HepG2 (cell line): ENCODE measurements around the gene PRCD. TPM values are rescaled to one million over a fixed set of nuclear protein-coding genes. Genes with fewer than 3 reads are reported as not detected.
A peak's percentile ranks its signal among the peaks of the same experiment; 100 is the strongest.

Source experiments
- ELF1 ChIP-seq: sonication (generic); formaldehyde crosslinking; IDR thresholded peaks from 2 replicates; pipeline ENCODE4 v1.4.0; 2020; ENCODE audit warnings: missing genetic modification reagents
- ESRRA ChIP-seq: sonication (generic); formaldehyde crosslinking; IDR thresholded peaks from 2 replicates; pipeline ENCODE4 v1.5.1; 2020; ENCODE audit warnings: mild to moderate bottlenecking, low read depth, missing genetic modification reagents
- FOXO1 ChIP-seq: sonication (generic); formaldehyde crosslinking; IDR thresholded peaks from 2 replicates; pipeline ENCODE4 v1.4.0; 2020; ENCODE audit warnings: missing genetic modification reagents
- HNRNPLL ChIP-seq: fragments of 200-400 bp; formaldehyde crosslinking; IDR thresholded peaks from 2 replicates; pipeline ENCODE4 v1.6.1; 2017; ENCODE audit warnings: mild to moderate bottlenecking, low read depth, low read length; ENCODE audit not compliant: poor library complexity, severe bottlenecking
- NCOA5 ChIP-seq: sonication (generic); formaldehyde crosslinking; IDR thresholded peaks from 2 replicates; pipeline ENCODE4 v1.4.0; 2020; ENCODE audit warnings: missing genetic modification reagents
- POLR2G ChIP-seq: fragments of 200-400 bp; formaldehyde crosslinking; IDR thresholded peaks from 2 replicates; pipeline ENCODE4 v1.6.1; 2018; ENCODE audit warnings: mild to moderate bottlenecking, low read depth, low read length, moderate library complexity
- RAD21 ChIP-seq: fragments of 450-650 bp; formaldehyde crosslinking; IDR thresholded peaks from 2 replicates; pipeline ENCODE4 v1.5.0; 2020; ENCODE audit warnings: mild to moderate bottlenecking
- RBM39 ChIP-seq: fragments of 200-400 bp; formaldehyde crosslinking; IDR thresholded peaks from one replicate; pipeline ENCODE4 v1.6.1; 2018; ENCODE audit warnings: antibody characterized with exemption, mild to moderate bottlenecking, low read depth, low read length; ENCODE audit not compliant: poor library complexity, severe bottlenecking
- YEATS4 ChIP-seq: sonication (generic); formaldehyde crosslinking; IDR thresholded peaks from 2 replicates; pipeline ENCODE4 v1.4.0; 2020; ENCODE audit warnings: missing genetic modification reagents, borderline replicate concordance
- ZZZ3 ChIP-seq: sonication (generic); formaldehyde crosslinking; IDR thresholded peaks from 2 replicates; pipeline ENCODE4 v1.4.0; 2020; ENCODE audit warnings: missing genetic modification reagents, mild to moderate bottlenecking, borderline replicate concordance
- polyA plus RNA-seq, 8 experiments: library from polyadenylated mRNA; depleted of rRNA in 3 of 8; stranded (reverse) in 7 of 8; unstranded in 1 of 8; fragments of >200 nt; fragmentation: Illumina TruSeq in 4 of 8; extraction: Trizol in 4 of 8; gene quantifications; 2 replicates each; pipeline versions ENCODE4 v1.2.1 to v1.2.3, GENCODE V29; 2011 to 2016; ENCODE audit warnings: low read depth in 4 of 8, missing spikeins in 1 of 8, mixed read lengths in 1 of 8; ENCODE audit not compliant: insufficient read depth in 1 of 8
- total RNA-seq, 5 experiments: library from RNA; depleted of rRNA; stranded (reverse); fragments of >200 nt; fragmentation: Illumina TruSeq; extraction: Trizol; gene quantifications; 2 replicates each; pipeline ENCODE4 v1.2.3, GENCODE V29; 2016; ENCODE audit warnings: low read depth in 1 of 5
- TF ChIP-seq, protein P1 (sequence below): sonication (generic); formaldehyde crosslinking; IDR thresholded peaks from 2 replicates; pipeline ENCODE4 v1.4.0; 2020; ENCODE audit warnings: missing genetic modification reagents, borderline replicate concordance
- TF ChIP-seq, protein P2 (sequence below): sonication (generic); formaldehyde crosslinking; IDR thresholded peaks from 2 replicates; pipeline ENCODE4 v1.4.0; 2020; ENCODE audit warnings: mild to moderate bottlenecking, missing genetic modification reagents
- TF ChIP-seq, protein P3 (sequence below): sonication (generic); formaldehyde crosslinking; IDR thresholded peaks from 2 replicates; pipeline ENCODE4 v1.5.0; 2020; ENCODE audit warnings: mild to moderate bottlenecking, missing genetic modification reagents

The PRCD gene
- total and polyA plus RNA-seq, 2 of the 13 experiments (the other 11 are each of a cell fraction or from before 2014, with no cell fraction given): 0.51 TPM; not detected in 1

DNA sequence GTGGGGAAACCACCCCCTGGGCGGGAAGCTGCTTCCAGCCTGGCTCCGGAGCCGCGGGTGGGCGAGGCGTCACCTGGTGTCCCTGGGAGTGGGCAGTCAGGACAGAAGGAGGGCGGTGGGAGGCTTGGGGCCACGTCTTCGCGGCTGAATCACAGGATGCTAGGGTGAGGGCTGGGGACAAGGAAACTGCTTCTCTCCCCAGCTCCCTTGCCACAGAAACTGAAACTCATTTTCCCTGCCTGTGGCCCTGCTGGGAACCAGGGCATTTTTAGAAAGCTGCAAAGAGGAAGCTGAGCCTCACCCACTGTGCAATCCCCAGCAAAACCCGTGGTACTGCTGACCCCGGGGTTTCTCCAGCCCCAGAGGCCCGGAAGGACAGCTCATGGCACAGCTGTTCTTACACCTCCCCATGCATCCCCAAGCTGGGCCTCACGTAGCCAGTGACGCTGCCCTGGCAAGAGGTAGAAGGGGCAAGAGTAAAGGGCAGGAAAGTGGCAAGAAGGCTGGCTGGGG is 46.8 kb upstream of the PRCD start (continued):
- TF ChIP-seq NCOA5 (CRISPR knock-in tag): no peak
- TF ChIP-seq ZZZ3 (CRISPR knock-in tag): no peak
- no peak for TF ChIP-seq HNRNPLL
- no peak; the same call in 1 of the 2 replicates for TF ChIP-seq YEATS4 (CRISPR knock-in tag)
- no peak for TF ChIP-seq ESRRA (CRISPR knock-in tag)
- peak; percentile 54 for TF ChIP-seq ELF1 (CRISPR knock-in tag)
- TF ChIP-seq POLR2G: peak; percentile 13
- TF ChIP-seq RAD21: no peak
- TF ChIP-seq FOXO1 (CRISPR knock-in tag): no peak
- TF ChIP-seq, protein P1, sequence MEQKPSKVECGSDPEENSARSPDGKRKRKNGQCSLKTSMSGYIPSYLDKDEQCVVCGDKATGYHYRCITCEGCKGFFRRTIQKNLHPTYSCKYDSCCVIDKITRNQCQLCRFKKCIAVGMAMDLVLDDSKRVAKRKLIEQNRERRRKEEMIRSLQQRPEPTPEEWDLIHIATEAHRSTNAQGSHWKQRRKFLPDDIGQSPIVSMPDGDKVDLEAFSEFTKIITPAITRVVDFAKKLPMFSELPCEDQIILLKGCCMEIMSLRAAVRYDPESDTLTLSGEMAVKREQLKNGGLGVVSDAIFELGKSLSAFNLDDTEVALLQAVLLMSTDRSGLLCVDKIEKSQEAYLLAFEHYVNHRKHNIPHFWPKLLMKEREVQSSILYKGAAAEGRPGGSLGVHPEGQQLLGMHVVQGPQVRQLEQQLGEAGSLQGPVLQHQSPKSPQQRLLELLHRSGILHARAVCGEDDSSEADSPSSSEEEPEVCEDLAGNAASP: no peak
- TF ChIP-seq, protein P2, sequence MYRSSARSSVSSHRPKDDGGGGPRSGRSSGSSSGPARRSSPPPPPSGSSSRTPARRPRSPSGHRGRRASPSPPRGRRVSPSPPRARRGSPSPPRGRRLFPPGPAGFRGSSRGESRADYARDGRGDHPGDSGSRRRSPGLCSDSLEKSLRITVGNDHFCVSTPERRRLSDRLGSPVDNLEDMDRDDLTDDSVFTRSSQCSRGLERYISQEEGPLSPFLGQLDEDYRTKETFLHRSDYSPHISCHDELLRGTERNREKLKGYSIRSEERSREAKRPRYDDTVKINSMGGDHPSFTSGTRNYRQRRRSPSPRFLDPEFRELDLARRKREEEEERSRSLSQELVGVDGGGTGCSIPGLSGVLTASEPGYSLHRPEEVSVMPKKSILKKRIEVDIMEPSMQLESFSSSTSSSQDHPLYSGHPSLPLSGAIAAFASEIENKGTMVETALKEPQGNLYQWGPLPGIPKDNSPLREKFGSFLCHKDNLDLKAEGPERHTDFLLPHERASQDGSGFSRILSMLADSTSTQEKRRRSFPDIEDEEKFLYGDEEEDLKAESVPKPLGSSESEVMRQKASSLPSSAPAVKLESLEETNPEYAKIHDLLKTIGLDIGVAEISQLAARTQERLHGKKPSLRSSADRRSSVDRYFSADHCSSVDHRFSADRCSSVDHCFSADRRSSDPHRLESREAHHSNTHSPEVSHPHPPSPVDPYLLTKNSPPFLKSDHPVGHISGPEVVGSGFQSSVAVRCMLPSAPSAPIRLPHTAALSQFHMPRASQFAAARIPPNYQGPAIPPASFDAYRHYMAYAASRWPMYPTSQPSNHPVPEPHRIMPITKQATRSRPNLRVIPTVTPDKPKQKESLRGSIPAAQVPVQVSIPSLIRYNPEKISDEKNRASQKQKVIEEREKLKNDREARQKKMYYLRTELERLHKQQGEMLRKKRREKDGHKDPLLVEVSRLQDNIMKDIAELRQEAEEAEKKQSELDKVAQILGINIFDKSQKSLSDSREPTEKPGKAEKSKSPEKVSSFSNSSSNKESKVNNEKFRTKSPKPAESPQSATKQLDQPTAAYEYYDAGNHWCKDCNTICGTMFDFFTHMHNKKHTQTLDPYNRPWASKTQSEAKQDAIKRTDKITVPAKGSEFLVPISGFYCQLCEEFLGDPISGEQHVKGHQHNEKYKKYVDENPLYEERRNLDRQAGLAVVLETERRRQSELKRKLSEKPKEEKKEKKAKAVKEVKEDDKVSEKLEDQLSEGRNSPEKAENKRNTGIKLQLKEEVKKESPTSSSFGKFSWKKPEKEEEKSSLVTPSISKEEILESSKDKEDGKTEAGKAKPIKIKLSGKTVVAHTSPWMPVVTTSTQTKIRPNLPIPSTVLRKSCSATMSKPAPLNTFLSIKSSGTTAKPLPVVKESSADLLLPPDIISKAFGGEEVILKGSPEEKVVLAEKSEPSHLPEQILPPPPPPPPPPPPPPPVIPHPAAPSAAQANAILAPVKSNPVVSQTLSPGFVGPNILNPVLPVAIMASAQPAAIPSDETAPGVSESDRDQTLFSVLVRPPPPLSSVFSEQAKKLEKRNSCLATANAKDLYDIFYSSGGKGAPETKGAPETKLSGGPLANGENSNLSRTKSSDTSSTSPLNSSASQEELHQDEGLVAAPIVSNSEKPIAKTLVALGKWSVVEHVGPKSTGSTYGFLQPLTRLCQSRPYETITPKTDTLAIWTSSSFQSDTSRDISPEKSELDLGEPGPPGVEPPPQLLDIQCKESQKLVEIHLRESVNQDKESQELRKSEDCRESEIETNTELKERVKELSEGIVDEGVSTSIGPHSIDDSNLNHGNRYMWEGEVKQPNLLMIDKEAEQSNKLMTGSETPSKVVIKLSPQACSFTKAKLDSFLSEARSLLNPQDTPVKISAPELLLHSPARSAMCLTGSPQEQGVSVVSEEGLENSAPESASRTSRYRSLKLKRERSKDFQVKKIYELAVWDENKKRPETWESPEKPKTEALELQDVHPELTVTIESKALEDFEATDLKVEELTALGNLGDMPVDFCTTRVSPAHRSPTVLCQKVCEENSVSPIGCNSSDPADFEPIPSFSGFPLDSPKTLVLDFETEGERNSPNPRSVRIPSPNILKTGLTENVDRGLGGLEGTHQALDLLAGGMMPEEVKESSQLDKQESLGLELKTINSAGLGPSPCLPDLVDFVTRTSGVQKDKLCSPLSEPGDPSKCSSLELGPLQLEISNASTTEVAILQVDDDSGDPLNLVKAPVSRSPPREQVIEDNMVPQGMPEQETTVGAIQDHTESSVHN (CRISPR knock-in tag): no peak
- TF ChIP-seq, protein P3, sequence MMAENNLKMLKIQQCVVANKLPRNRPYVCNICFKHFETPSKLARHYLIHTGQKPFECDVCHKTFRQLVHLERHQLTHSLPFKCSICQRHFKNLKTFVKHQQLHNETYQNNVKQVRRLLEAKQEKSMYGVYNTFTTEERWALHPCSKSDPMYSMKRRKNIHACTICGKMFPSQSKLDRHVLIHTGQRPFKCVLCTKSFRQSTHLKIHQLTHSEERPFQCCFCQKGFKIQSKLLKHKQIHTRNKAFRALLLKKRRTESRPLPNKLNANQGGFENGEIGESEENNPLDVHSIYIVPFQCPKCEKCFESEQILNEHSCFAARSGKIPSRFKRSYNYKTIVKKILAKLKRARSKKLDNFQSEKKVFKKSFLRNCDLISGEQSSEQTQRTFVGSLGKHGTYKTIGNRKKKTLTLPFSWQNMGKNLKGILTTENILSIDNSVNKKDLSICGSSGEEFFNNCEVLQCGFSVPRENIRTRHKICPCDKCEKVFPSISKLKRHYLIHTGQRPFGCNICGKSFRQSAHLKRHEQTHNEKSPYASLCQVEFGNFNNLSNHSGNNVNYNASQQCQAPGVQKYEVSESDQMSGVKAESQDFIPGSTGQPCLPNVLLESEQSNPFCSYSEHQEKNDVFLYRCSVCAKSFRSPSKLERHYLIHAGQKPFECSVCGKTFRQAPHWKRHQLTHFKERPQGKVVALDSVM: no peak
- no peak for TF ChIP-seq RBM39
